Stimulated activated CD4-positive, alpha-beta T cell treated with anti-CD3 and anti-CD28 coated beads, Interleukin-12 subunit alpha, Interleukin-12 subunit beta, amount 100 ng/mL, for 4 hours (primary cell): ENCODE results near the gene NUCB1.
A peak's percentile ranks its signal among the peaks of the same experiment; 100 is the strongest.
"Not testable (repeated sequence)": the region's sequence is repeated elsewhere in the genome, so short reads cannot be mapped to it uniquely, and the experiment has no call there.

ENCODE experiments used
- DNase-seq: peaks from one replicate; pipeline ENCODE4 v3.0.0-alpha.2; 2020

The NUCB1 gene

GRCh38 chr19:48874303-48875135 lies 25.6 kb upstream of the NUCB1 start:
- no peak for DNase-seq

GRCh38 chr19:48876043-48876981 lies 23.8 kb upstream of the NUCB1 start:
- DNase-seq = peak; percentile 46

- no peak for DNase-seq
Observed at GRCh38 chr19:48877855-48878195, 22.3 kb upstream of the NUCB1 start.

- no peak for DNase-seq
Observed at GRCh38 chr19:48878196-48879024, 21.7 kb upstream of the NUCB1 start.

- DNase-seq = no peak
Observed at GRCh38 chr19:48879025-48879637, 21.0 kb upstream of the NUCB1 start.

- not testable (repeated sequence) for DNase-seq
Observed at GRCh38 chr19:48879696-48880095, 20.4 kb upstream of the NUCB1 start.

GRCh38 chr19:48881741-48882657 lies 18.1 kb upstream of the NUCB1 start:
- DNase-seq = no peak

- DNase-seq = no peak
Observed at GRCh38 chr19:48883726-48884125, 16.4 kb upstream of the NUCB1 start.

- no peak for DNase-seq
Observed at GRCh38 chr19:48887861-48888612, 12.1 kb upstream of the NUCB1 start.

GRCh38 chr19:48889496-48889895 lies 10.6 kb upstream of the NUCB1 start:
- not testable (repeated sequence) for DNase-seq

GRCh38 chr19:48890551-48890950 lies 9.6 kb upstream of the NUCB1 start:
- no peak for DNase-seq

- DNase-seq = no peak
Observed at GRCh38 chr19:48895226-48895625, 4.9 kb upstream of the NUCB1 start.

- DNase-seq = peak; percentile 49
Observed at GRCh38 chr19:48896191-48896720, 3.9 kb upstream of the NUCB1 start.

GRCh38 chr19:48897181-48897580 lies 2.9 kb upstream of the NUCB1 start:
- DNase-seq = no peak

- not testable (repeated sequence) for DNase-seq
Observed at GRCh38 chr19:48899386-48899749, 744 bp upstream of the NUCB1 start.

- DNase-seq = no peak
Observed at GRCh38 chr19:48900477-48901406, 630 bp downstream of the NUCB1 start.

- DNase-seq = not testable (repeated sequence)
Observed at GRCh38 chr19:48902291-48902690, 2.2 kb downstream of the NUCB1 start.

GRCh38 chr19:48903788-48904187 lies 3.7 kb downstream of the NUCB1 start:
- DNase-seq = not testable (repeated sequence)

GRCh38 chr19:48905664-48906063 lies 5.6 kb downstream of the NUCB1 start:
- DNase-seq = no peak
